KG1 (cell line): Measurements from ENCODE around the gene DOCK3.
"Not testable (repeated sequence)": the region's sequence is repeated elsewhere in the genome, so short reads cannot be mapped to it uniquely, and the experiment has no call there.

ENCODE experiments used
- DNase-seq: peaks from one replicate; lab custom pipeline; 2025; lab: John Stamatoyannopoulos, UW

Gene DOCK3

DNA sequence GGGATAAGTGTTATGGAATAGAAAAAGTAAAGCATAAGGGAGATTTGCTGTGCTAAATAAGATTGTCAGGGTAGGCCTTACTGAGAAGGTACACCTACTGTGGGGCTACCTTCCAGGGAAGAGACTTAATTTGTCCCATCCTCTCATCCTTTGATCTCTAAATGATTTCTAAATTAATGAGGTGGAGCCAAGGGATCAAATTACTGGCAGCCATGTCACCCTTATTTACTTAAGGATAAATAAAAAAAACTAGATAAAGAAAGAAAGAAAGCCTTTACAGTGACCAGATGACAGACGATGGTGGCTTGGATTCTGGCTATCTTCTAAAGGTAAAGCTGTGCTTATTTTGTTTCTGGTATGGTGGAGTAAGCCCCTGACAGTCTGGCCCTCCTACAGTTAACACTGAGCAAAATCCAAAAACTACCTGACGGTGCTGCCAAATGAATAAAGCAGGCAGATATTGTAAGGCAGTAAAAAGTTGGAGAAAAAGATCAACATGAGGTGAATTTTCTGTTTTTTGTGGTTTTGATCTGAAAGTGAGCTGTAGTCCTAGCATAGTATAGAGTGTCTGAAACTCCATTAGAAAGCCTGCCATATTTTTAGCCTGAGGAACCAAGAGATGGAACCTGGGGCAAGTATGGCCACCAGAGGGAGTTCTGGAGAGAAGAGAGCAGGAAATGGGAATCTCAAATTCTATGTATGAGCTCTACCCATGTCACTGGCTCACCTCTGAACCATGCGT lies 425.2 kb downstream of the DOCK3 start:
- no peak for DNase-seq

GRCh38 chr3:51100536-51100851 lies 425.8 kb downstream of the DOCK3 start:
- DNase-seq: no peak

- DNase-seq: no peak
These were observed 427.7 kb downstream of the DOCK3 start for GRCh38 chr3:51102396-51102795.

GRCh38 chr3:51106242-51106876 lies 431.6 kb downstream of the DOCK3 start:
- no peak for DNase-seq

GRCh38 chr3:51110586-51110985 lies 435.9 kb downstream of the DOCK3 start:
- DNase-seq: no peak

DNA sequence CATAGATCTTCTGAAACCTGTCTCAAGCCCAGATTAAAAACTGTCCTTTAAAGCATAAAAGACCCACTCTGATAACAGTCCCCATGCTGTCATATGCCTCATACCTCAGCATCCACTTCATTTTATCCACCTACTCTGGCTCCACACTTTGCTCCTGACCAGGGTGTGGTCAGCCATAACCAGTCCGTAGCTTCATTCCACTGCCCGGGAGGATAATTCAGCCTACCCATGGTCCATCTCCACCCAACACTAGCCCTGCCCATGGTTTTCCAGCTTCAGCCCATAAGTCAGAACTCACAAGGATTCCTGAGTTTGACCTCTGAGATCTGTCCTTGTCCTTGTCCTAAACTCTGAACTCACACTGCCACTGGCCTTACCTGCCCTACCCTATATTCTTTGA lies 448.2 kb downstream of the DOCK3 start:
- no peak for DNase-seq

DNA sequence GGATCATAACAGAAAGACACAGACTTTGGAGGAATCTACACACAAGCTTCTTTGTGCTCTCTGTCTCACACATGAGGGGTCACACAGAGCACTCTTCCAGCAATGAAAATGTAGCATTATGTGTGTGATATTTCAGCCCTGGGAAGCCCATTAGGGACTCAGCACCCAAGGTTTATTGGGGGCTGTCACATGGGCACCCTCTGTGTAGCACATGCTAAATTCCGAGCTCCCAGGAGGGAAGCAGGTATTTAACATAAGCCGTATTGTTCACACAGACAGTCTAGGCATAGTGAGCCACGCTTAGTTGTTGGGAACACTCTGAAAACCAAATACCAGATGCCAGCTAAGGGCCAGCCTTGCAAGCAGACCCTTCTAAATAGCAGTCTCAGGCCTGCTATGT lies 448.8 kb downstream of the DOCK3 start:
- no peak for DNase-seq

- not testable (repeated sequence) for DNase-seq
These were observed 456.9 kb downstream of the DOCK3 start for GRCh38 chr3:51131607-51132006.

- no peak for DNase-seq
These were observed 463.0 kb downstream of the DOCK3 start for GRCh38 chr3:51137715-51138114.

DNA sequence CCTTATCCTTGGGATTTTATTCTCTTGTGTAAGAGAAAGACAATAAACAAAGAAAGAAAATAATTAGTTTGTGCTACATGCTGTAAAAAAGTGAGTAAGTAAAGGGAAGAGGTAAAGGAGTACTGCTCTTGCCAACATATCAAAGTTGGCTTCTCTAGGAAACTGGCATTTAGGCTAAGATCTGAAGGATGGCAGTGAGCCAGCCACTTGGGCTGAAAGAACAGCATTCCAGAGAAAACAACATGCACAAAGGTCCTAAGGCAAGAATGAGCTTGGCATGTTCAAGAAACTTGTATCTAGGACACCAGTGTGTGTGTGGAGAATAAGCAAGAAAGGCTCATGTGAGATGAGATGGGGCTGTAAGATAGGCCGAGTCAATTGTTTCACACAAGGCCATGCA lies 464.9 kb downstream of the DOCK3 start:
- DNase-seq: no peak

GRCh38 chr3:51141573-51141972 lies 466.8 kb downstream of the DOCK3 start:
- no peak for DNase-seq

- DNase-seq: no peak
These were observed 471.3 kb downstream of the DOCK3 start for GRCh38 chr3:51145811-51146585.

- no peak for DNase-seq
These were observed 472.1 kb downstream of the DOCK3 start for GRCh38 chr3:51146781-51147180.

DNA sequence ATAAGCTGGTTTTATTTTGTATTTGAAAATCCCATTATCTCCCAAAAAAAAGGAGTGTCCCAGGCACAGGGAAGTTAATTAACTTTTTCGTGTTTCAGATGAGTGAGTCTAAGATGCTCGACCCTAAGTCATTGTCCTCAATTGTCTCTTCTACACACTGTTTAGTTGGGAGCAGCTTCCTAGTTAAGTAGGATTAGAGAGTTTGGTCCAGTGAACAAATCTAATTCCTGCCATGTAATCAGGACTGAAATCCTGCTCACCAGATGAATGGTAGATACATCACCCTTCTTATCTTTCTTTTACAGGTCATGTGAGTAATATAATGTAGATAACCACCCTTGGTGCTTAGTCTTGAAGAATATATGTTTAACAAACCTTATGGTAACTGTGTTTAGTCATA lies 481.4 kb downstream of the DOCK3 start:
- DNase-seq: no peak

DNA sequence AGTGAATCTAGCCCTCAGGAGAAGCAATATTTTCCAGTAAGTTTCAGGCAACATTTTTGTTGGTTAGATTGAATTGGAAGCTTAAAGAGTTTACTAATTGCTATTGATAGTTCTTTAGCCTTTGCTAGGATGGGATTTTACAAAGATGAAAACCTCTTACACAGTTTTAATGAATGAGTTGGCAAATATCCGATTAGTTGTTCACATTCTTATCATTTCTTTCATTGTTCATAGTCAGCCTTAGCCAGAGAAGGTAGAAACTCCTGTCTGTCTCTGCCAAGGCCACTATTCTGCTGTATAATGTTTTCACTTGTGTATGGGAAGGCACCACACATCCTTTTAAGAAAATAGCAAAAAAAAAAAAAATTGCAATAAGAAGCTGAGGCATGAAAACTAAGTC lies 488.3 kb downstream of the DOCK3 start:
- DNase-seq: no peak

GRCh38 chr3:51173518-51174271 lies 499.0 kb downstream of the DOCK3 start:
- DNase-seq: no peak

- DNase-seq: no peak
These were observed 502.2 kb downstream of the DOCK3 start for GRCh38 chr3:51176923-51177322.

GRCh38 chr3:51186446-51186845 lies 511.7 kb downstream of the DOCK3 start:
- DNase-seq: not testable (repeated sequence)

GRCh38 chr3:51190199-51190598 lies 515.5 kb downstream of the DOCK3 start:
- DNase-seq: no peak

- DNase-seq: no peak
These were observed 516.1 kb downstream of the DOCK3 start for GRCh38 chr3:51190827-51191226.

DNA sequence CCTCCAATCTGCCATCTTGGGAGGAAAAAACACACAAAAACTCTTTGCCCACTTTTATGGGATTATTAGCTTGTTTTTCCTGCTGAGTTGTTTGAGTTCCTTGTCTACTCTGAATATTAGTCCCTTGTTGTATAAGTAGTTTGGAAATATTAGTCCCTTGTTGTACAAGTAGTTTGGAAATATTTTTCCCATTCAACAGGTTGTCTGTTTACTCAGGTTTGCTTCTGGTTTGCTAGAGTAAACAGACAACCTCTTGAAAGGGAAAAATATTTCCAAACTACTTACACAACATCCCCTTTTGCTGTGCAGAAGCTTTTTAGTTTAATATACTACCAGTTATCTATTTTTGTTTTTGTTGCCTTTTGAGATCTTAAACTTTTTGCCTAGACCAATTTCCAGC lies 517.0 kb downstream of the DOCK3 start:
- DNase-seq: no peak

GRCh38 chr3:51198477-51198876 lies 523.8 kb downstream of the DOCK3 start:
- DNase-seq: no peak

DNA sequence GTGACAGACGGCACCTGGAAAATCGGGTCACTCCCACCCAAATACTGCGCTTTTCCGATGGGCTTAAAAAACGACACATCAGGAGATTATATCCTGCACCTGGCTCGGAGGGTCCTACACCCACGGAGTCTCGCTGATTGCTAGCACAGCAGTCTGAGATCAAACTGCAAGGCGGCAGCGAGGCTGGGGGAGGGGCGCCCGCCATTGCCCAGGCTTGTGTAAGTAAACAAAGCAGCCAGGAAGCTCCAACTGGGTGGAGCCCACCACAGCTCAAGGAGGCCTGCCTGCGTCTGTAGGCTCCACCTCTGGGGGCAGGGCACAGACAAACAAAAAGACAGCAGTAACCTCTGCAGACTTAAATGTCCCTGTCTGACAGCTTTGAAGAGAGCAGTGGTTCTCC lies 524.6 kb downstream of the DOCK3 start:
- not testable (repeated sequence) for DNase-seq
